Measurements from ENCODE around the gene HIPK2. TPM values are rescaled to one million over a fixed set of nuclear protein-coding genes. Genes with fewer than 3 reads are reported as not detected.

HIPK2 gene
- total RNA-seq, 1 experiment from 2014 or later = 3.0 TPM

Other genes starting within 250 kb of the HIPK2 start
- 17.2 and 22.8 TPM in 2 replicates for gene TBXAS1, start 51.3 kb upstream of the HIPK2 start, total RNA-seq (2014; rRNA removed; shearing (Covaris generic))

Measured in HT-29 (cell line).